Measurements from ENCODE around the gene VASH2. TPM values are rescaled to one million over a fixed set of nuclear protein-coding genes. Genes with fewer than 3 reads are reported as not detected.

The VASH2 gene
- total and polyA plus RNA-seq, 2 of the 8 experiments (the other 6 are each of a cell fraction or from before 2014, with no cell fraction given) = 44.0 to 187 TPM

DNA sequence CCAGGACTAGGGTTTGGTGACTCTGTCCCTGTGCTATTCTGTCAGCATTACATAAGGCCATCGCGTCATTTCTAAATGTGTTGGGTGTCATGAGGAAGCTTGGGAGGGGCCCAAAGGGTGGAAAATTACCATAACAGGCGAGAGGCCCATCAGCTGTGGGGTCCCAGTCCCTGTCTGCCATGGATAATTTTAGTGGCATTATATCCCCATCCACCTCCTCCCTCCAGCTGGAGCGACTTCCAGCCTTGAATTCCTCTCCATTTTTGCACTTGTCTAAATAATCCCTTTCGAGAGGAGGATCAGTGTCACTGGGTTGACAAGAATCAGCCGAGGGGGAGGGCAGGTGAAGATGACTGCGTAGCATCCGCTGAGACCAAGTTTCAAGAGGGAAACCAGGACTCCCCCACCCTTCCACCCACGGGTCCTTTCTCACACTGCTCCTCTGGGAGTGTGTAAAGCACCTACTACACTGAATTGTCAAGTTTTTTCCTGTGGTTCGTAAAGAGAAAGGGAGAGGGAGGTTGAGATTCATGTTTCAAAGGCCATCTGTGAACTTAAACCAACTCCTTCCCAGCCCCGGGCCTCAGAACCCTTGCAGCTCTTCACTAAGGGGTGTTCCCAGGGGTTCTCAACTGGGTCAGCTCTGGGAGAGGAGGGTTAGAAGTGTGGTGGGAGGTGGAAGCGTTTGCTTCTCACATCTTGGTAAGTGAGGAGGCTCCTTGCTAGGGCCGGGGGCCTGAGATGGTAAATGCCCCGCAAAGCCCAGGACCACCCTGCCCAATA is 29.2 kb downstream of the VASH2 start:
- Histone ChIP-seq H2BK5ac (ENCODE audit: low read depth, low read length) (peak overlapping the region; percentile 39; the same call in 1 of the 2 replicates), H2BK20ac (ENCODE audit: low read length) (no peak overlapping the region), H3K27ac (ENCODE audit: low read depth, low read length) (no peak overlapping the region; the same call in 1 of the 2 replicates), H2BK15ac (ENCODE audit: low read length) (no peak overlapping the region), H3K9me3 (ENCODE audit: insufficient read depth in 2 of 2, low read depth in 1 of 2, low read length in 1 of 2) (no peaks in the 10 kb centered on the region), H4K5ac (ENCODE audit: insufficient read length, low read depth, low read length) (no peak overlapping the region), H3K23ac (ENCODE audit: insufficient read length) (no peak overlapping the region), H3K36me3 (ENCODE audit: control insufficient read depth in 2 of 4, insufficient read depth in 4 of 4, low read length in 3 of 4) (peaks cover 50 to 96% (median 68%) of the 10 kb centered on the region in 4 experiments), H3K4me1 (replicated peaks in 1 of 4; ENCODE audit: control insufficient read depth in 3 of 4, insufficient read depth in 4 of 4, low read length in 3 of 4) (peaks cover 0 to 13% (median 5%) of the 10 kb centered on the region in 4 experiments), H3K9ac (replicated peaks in 1 of 4; ENCODE audit: extremely low read depth in 1 of 4, low read depth in 3 of 4, low read length in 3 of 4) (peak overlapping the region in 1 of 4 experiments; percentile 0; a peak in 1 of 7 replicates), H2BK120ac (replicated peaks; ENCODE audit: low read depth, low read length) (no peak overlapping the region), H3K4me2 (ENCODE audit: insufficient read depth in 1 of 2, low read depth in 2 of 2, low read length in 2 of 2) (no peak overlapping the region), H2BK12ac (ENCODE audit: low read depth, low read length) (no peak overlapping the region), H3K27me3 (replicated peaks in 1 of 4; ENCODE audit: control insufficient read depth in 3 of 4, extremely low read depth in 1 of 4, insufficient read depth in 3 of 4, low read length in 3 of 4) (no peaks in the 10 kb centered on the region), H3K23me2 (ENCODE audit: low read depth, low read length) (no peaks in the 10 kb centered on the region), H3K56ac (replicated peaks; ENCODE audit: insufficient read length, low read depth, low read length) (no peak overlapping the region), H3K79me2 (ENCODE audit: control insufficient read depth in 1 of 2, insufficient read depth in 2 of 2, low read length in 2 of 2) (no peaks in the 10 kb centered on the region), H4K8ac (ENCODE audit: extremely low read depth, insufficient read depth, low read length) (no peak overlapping the region), H3K79me1 (ENCODE audit: low read depth, low read length) (peaks cover 3% of the 10 kb centered on the region; the same call in 1 of the 2 replicates), H3K18ac (ENCODE audit: extremely low read depth, low read length) (no peak overlapping the region), H3K4ac (replicated peaks; ENCODE audit: insufficient read length, low read depth, low read length) (no peak overlapping the region), H4K91ac (replicated peaks; ENCODE audit: insufficient read length, low read length) (no peak overlapping the region), H4K20me1 (replicated peaks in 1 of 2; ENCODE audit: control insufficient read depth in 1 of 2, insufficient read depth in 2 of 2, low read length in 2 of 2) (peaks cover 2 to 17% of the 10 kb centered on the region in 2 experiments), H2AFZ (ENCODE audit: low read length) (no peak overlapping the region), H3K4me3 (ENCODE audit: extremely low read depth in 1 of 4, insufficient read depth in 2 of 4, low read depth in 3 of 4, low read length in 4 of 4) (no peak overlapping the region), H3K14ac (ENCODE audit: insufficient read length) (no peak overlapping the region), H2AK5ac (ENCODE audit: low read depth, low read length) (no peak overlapping the region)
- TF ChIP-seq TEAD4 (IDR thresholded peaks at IDR 0.05; ENCODE audit: low read depth, low read length) (no peak), POLR2A (IDR thresholded peaks at IDR 0.05; ENCODE audit: control extremely low read depth in 1 of 2, low read depth in 2 of 2, low read length in 2 of 2) (peak; percentile 37 to 54), POLR2AphosphoS5 (IDR thresholded peaks at IDR 0.05; ENCODE audit: low read depth, low read length) (peak; percentile 23), TCF12 (IDR thresholded peaks at IDR 0.05; ENCODE audit: low read depth, low read length) (no peak)
- POLR2A ChIA-PET (ENCODE audit: partially characterized antibody) = interaction anchor here (0.8 to 12.9 kb wide), 16 partner anchors 8 to 311 kb away, joined by 3 to 240 read pairs (median 4); partner anchors contain the start of gene VASH2
- CTCF ChIA-PET (ENCODE audit: partially characterized antibody) = interaction anchor here (0.7 to 4.9 kb wide), 13 partner anchors 8 to 524 kb away, joined by 3 to 64 read pairs (median 4); no protein-coding TSS in a partner anchor
- 87% methylated on average over 14 of the region's 14 CpGs; no CpG with 5 or more reads in 1 of the 2 experiments for WGBS, 2 experiments (ENCODE audit: extremely low coverage in 1 of 2, insufficient coverage in 1 of 2, insufficient read length in 1 of 2, insufficient replicate concordance in 2 of 2, low coverage in 1 of 2, low lambda C conversion rate in 2 of 2, missing lambda C conversion rate in 1 of 2)
- FAIRE-seq (no peak), DNase-seq (ENCODE audit: low read depth in 1 of 2, low spot score in 2 of 2) (peak in 1 of 2 experiments; percentile 60)
